Peyer's patch (tissue), 4 donors: Measurements from ENCODE around the gene ABCC8. TPM values are rescaled to one million over a fixed set of nuclear protein-coding genes. Genes with fewer than 3 reads are reported as not detected.

ENCODE experiments used
- DNase-seq, 3 donors: peaks; one replicate each; pipeline ENCODE4 v3.0.0-alpha.2; 2017 to 2019
- H3K27ac ChIP-seq, 4 donors: fragments of 200-600 bp; sonication (generic); one replicate each; pipeline ENCODE4 v1.5.1; 2016 to 2019
- H3K27me3 ChIP-seq, 2 donors: fragments of 200-600 bp; sonication (generic); one replicate each; pipeline ENCODE4 v1.5.1; 2019
- H3K36me3 ChIP-seq, 3 donors: fragments of 200-600 bp; sonication (generic); one replicate each; pipeline ENCODE4 v1.5.1; 2016 to 2019
- H3K4me1 ChIP-seq, 4 donors: fragments of 200-600 bp; sonication (generic); one replicate each; pipeline ENCODE4 v1.5.1; 2016 to 2019
- H3K4me3 ChIP-seq, 4 donors: fragments of 200-600 bp; sonication (generic); 1 replicate in 3 of 4; 2 replicates in 1 of 4; pipeline ENCODE4 v1.5.1; 2016 to 2019; ENCODE audit warnings: mild to moderate bottlenecking in 1 of 4
- H3K9me3 ChIP-seq, 4 donors: fragments of 200-600 bp; sonication (generic); one replicate each; pipeline ENCODE4 v1.5.1; 2016 to 2019; ENCODE audit warnings: mild to moderate bottlenecking in 1 of 4
- CTCF ChIP-seq, 6 experiments: fragments of 450-650 bp in 4 of 6; fragments of 200-600 bp in 2 of 6; sonication (generic) in 1 of 6; IDR thresholded peaks; one replicate each; pipeline ENCODE4 v1.5.1; 2017 to 2019; ENCODE audit warnings: antibody characterized with exemption in 6 of 6, mild to moderate bottlenecking in 3 of 6, moderate library complexity in 1 of 6
- POLR2A ChIP-seq, 2 donors: fragments of 450-650 bp; IDR thresholded peaks; one replicate each; pipeline ENCODE4 v1.5.1; 2017; ENCODE audit warnings: antibody characterized with exemption in 2 of 2, mild to moderate bottlenecking in 2 of 2, moderate library complexity in 2 of 2
- total RNA-seq, 4 donors: library from RNA; depleted of rRNA; stranded (reverse); fragments of >200 nt; gene quantifications; one replicate each; pipeline ENCODE4 v1.1.0, GENCODE V29; 2016

ABCC8 gene
- total RNA-seq, 4 donors from 2014 or later: 7.4 to 301 (median 19.2) TPM

- no peak overlapping the region for H3K27ac ChIP-seq
- no peaks in the 10 kb centered on the region for H3K27me3 ChIP-seq
- DNase-seq: no peak
- no peak overlapping the region for H3K4me3 ChIP-seq
- no peaks in the 10 kb centered on the region for H3K9me3 ChIP-seq
- no peaks in the 10 kb centered on the region for H3K36me3 ChIP-seq
- TF ChIP-seq POLR2A (IDR thresholded peaks at IDR 0.05) (no peak), CTCF (IDR thresholded peaks at IDR 0.05) (no peak)
- H3K4me1 ChIP-seq: peaks cover 0 to 9% (median 2%) of the 10 kb centered on the region in 4 donors
These were observed 90.7 kb downstream of the ABCC8 start for GRCh38 chr11:17385926-17386325.

- no peak for DNase-seq
- H3K9me3 ChIP-seq: no peaks in the 10 kb centered on the region
- H3K4me3 ChIP-seq: no peak overlapping the region
- H3K4me1 ChIP-seq: peaks cover 0 to 9% (median 2%) of the 10 kb centered on the region in 4 donors
- TF ChIP-seq POLR2A (IDR thresholded peaks at IDR 0.05): no peak
- no peak for TF ChIP-seq CTCF (IDR thresholded peaks at IDR 0.05)
- H3K36me3 ChIP-seq: no peaks in the 10 kb centered on the region
- no peaks in the 10 kb centered on the region for H3K27me3 ChIP-seq
- H3K27ac ChIP-seq: no peak overlapping the region
These were observed 91.2 kb downstream of the ABCC8 start for GRCh38 chr11:17385492-17385891.

DNA sequence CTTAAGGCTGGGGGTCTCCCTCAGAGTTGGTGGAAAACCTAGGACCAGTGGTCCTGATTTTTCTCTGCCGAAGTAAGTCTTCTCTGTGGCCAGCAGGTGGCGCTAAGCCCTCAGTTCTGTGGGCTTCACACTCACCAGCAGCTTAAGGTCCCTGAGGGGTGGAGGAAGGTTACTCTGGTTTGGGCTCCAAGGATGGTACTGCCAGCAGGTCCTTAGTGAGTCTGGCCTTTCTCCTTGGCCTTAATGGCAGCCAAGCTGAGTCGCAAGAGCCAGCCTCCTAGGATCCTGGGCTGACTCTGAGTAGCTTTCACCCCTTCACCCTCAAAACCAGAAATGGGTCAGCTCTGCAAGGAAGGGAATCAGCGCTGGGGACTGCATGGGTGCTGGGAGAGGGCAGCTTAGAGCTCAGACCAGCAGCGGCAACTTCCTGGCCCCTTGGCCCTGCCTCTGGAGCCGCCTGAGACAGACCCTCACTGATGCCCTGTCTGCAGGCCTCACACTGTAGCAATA lies 92.6 kb downstream of the ABCC8 start:
- DNase-seq: peak; percentile 53 to 90 (median 84)
- TF ChIP-seq POLR2A (IDR thresholded peaks at IDR 0.05) (no peak), CTCF (IDR thresholded peaks at IDR 0.05) (peak; percentile 72 to 93 (median 88))
- Histone ChIP-seq H3K27ac (no peak overlapping the region), H3K36me3 (no peaks in the 10 kb centered on the region), H3K4me1 (peaks cover 0 to 5% (median 2%) of the 10 kb centered on the region in 4 donors), H3K4me3 (no peak overlapping the region), H3K9me3 (no peaks in the 10 kb centered on the region), H3K27me3 (no peaks in the 10 kb centered on the region)

DNA sequence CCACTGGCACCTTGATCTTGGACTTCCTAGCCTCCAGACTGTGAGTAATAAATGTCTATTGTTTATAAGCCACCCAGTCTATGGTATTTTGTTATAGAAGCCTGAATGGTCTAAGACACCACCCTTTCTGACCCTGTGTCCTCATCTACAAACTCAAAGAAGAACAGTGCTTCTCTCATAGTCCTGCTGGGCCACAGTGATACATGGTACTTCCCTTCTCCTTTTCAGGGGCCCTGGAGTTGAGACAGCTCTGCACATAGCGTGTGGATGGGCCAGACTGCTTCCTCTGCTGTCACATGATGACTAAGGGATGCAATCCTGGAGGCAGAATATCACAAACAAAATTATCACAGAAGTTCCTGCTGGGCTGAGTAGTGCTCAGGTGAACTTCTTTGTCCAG lies 93.2 kb downstream of the ABCC8 start:
- no peaks in the 10 kb centered on the region for H3K27me3 ChIP-seq
- H3K4me1 ChIP-seq: peaks cover 0 to 2% (median under 1%) of the 10 kb centered on the region in 4 donors
- no peaks in the 10 kb centered on the region for H3K9me3 ChIP-seq
- DNase-seq: no peak
- H3K27ac ChIP-seq: no peak overlapping the region
- peaks cover 0 to under 1% (median 0%) of the 10 kb centered on the region in 3 donors for H3K36me3 ChIP-seq
- TF ChIP-seq CTCF (IDR thresholded peaks at IDR 0.05): no peak
- no peak for TF ChIP-seq POLR2A (IDR thresholded peaks at IDR 0.05)
- H3K4me3 ChIP-seq: no peak overlapping the region

- no peaks in the 10 kb centered on the region for H3K9me3 ChIP-seq
- TF ChIP-seq CTCF (IDR thresholded peaks at IDR 0.05): no peak
- no peak for TF ChIP-seq POLR2A (IDR thresholded peaks at IDR 0.05)
- peaks cover 0 to 3% (median 0%) of the 10 kb centered on the region in 3 donors for H3K36me3 ChIP-seq
- H3K4me1 ChIP-seq: no peaks in the 10 kb centered on the region
- no peak overlapping the region for H3K4me3 ChIP-seq
- no peak overlapping the region for H3K27ac ChIP-seq
- H3K27me3 ChIP-seq: no peaks in the 10 kb centered on the region
- DNase-seq: no peak
These were observed 94.5 kb downstream of the ABCC8 start for GRCh38 chr11:17382046-17382728.
